AG04449 (cell line): ENCODE measurements around the gene ZNF142.
A peak's percentile ranks its signal among the peaks of the same experiment; 100 is the strongest.

Source experiments
- CTCF ChIA-PET: fragments of 350-600 bp; formaldehyde crosslinking; extraction: SDS; loops from one replicate; lab custom pipeline; 2021; ENCODE audit warnings: antibody characterized with exemption; lab: Yijun Ruan, JAX
- POLR2A ChIA-PET: fragments of 400-600, 350-600 bp; formaldehyde crosslinking; extraction: SDS; loops from one replicate; lab custom pipeline; 2020; ENCODE audit warnings: antibody characterized with exemption, inconsistent platforms; lab: Yijun Ruan, JAX
- DNase-seq: peaks from one replicate; pipeline ENCODE4 v3.0.0-alpha.2; 2010; ENCODE audit warnings: low read depth, low spot score
- H3K4me3 ChIP-seq: 2 replicates; pipeline ENCODE4 v1.5.1; 2011; ENCODE audit warnings: low read depth, mild to moderate bottlenecking, control low read depth, low read length
- TF ChIP-seq, protein P1 (sequence below): IDR thresholded peaks from one replicate; pipeline ENCODE4 v1.5.1; 2011; ENCODE audit warnings: mild to moderate bottlenecking, moderate library complexity, low read length, control low read depth, inconsistent platforms; ENCODE audit not compliant: insufficient read depth; ENCODE audit errors: missing control alignments

Gene ZNF142, protein sequence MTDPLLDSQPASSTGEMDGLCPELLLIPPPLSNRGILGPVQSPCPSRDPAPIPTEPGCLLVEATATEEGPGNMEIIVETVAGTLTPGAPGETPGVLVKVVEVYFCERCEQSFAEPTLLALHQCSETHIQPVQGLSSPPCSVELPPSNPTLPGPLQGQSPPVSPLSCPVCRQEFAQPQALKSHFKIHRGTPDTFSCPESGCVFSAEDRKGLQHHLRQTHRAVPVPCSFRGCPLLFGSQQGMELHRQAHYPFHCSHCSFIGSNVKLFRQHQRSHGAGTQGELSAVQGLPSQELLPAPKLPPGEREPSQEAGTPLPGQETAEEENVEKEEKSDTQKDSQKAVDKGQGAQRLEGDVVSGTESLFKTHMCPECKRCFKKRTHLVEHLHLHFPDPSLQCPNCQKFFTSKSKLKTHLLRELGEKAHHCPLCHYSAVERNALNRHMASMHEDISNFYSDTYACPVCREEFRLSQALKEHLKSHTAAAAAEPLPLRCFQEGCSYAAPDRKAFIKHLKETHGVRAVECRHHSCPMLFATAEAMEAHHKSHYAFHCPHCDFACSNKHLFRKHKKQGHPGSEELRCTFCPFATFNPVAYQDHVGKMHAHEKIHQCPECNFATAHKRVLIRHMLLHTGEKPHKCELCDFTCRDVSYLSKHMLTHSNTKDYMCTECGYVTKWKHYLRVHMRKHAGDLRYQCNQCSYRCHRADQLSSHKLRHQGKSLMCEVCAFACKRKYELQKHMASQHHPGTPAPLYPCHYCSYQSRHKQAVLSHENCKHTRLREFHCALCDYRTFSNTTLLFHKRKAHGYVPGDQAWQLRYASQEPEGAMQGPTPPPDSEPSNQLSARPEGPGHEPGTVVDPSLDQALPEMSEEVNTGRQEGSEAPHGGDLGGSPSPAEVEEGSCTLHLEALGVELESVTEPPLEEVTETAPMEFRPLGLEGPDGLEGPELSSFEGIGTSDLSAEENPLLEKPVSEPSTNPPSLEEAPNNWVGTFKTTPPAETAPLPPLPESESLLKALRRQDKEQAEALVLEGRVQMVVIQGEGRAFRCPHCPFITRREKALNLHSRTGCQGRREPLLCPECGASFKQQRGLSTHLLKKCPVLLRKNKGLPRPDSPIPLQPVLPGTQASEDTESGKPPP (N-terminal part only)

DNA sequence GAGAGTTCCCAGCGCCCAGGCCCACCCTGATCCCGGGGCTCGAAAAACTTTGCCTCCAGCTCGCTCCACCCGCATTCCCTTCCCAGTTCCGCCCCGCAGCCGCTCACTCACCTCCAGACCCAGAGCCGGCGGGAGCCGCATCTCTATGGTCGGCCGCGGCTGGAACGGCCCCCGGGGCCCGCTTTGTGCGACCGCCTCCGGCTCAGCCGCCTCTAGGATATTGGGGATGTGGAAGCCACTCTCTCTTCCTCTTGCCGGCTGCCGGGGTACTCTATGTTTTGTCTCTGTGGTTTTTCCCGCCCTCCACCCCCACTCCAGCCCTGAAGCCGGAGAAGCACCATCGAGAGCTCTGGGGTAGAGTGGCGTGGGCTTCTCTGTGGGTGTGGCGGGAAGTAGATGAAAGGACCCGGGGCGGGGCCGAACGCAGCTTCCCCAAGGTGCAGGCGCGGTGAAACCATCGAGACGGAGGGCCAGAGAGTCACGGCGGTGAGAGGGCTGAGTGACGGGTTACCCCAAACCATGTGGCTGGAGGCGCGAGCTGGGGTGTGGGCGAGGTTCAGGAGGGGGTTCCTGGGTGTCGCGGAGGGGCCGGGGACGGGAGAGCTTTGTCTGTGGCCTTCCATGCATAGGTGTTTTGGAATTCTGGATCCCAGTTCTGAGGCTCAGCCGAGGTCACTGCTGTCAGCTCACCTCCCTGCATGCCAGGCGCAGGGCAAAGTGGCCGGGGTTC lies at the start of gene ZNF142, which contains the start of gene BCS1L:
ZNF142 (minus strand) TSS at position 366 of the 730 bp plus-strand sequence. CDS start 3,194 bp downstream, outside the sequence.
BCS1L (plus strand) TSS at position 426 of the 730 bp plus-strand sequence. CDS start 1,305 bp downstream, outside the sequence.
- peak within 1 kb of the TSS; percentile 85 for H3K4me3 ChIP-seq
- TF ChIP-seq, protein P1, sequence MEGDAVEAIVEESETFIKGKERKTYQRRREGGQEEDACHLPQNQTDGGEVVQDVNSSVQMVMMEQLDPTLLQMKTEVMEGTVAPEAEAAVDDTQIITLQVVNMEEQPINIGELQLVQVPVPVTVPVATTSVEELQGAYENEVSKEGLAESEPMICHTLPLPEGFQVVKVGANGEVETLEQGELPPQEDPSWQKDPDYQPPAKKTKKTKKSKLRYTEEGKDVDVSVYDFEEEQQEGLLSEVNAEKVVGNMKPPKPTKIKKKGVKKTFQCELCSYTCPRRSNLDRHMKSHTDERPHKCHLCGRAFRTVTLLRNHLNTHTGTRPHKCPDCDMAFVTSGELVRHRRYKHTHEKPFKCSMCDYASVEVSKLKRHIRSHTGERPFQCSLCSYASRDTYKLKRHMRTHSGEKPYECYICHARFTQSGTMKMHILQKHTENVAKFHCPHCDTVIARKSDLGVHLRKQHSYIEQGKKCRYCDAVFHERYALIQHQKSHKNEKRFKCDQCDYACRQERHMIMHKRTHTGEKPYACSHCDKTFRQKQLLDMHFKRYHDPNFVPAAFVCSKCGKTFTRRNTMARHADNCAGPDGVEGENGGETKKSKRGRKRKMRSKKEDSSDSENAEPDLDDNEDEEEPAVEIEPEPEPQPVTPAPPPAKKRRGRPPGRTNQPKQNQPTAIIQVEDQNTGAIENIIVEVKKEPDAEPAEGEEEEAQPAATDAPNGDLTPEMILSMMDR: no peak
- ChIA-PET POLR2A (interaction anchor here (0.7 to 5.6 kb wide), 4 partner anchors 12 to 51 kb away, joined by 3 to 48 read pairs (median 4); partner anchors contain the start of genes PLCD4, RNF25, STK36 and TTLL4), CTCF (interaction anchor here (0.7 to 8.8 kb wide), 16 partner anchors 10 to 196 kb away, joined by 3 to 95 read pairs (median 6); partner anchors contain the start of genes RNF25, STK36 and TTLL4)
- DNase-seq: no peak

DNA sequence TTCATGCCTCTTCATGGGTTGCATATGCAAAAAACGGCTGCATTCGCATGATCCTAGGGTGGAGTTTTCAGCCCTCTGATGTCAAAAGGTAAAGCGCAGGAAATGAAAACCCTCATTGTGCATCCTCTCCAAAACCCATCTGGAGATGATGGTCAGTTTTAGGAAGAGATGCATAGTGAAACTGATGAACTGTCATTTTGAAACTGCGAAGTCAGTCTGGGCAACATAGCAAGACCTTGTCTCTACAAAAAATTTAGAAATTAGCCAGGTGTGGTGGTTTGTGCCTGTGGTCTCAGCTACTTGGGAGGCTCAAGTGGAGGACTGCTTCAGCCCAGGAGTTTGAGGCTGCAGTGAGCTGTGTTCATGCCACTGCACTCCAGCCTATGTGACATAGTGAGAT lies 48.7 kb upstream of the ZNF142 start:
- no peak for DNase-seq
- POLR2A ChIA-PET: interaction anchor here (1.1 kb wide), 1 partner anchor 21 kb away, joined by 4 read pairs; no protein-coding TSS in a partner anchor
- TF ChIP-seq, protein P1: no peak
- CTCF ChIA-PET: interaction anchor here (0.6 to 2.3 kb wide), 7 partner anchors 12 to 214 kb away, joined by 3 to 16 read pairs (median 4); no protein-coding TSS in a partner anchor
- H3K4me3 ChIP-seq: no peak overlapping the region

DNA sequence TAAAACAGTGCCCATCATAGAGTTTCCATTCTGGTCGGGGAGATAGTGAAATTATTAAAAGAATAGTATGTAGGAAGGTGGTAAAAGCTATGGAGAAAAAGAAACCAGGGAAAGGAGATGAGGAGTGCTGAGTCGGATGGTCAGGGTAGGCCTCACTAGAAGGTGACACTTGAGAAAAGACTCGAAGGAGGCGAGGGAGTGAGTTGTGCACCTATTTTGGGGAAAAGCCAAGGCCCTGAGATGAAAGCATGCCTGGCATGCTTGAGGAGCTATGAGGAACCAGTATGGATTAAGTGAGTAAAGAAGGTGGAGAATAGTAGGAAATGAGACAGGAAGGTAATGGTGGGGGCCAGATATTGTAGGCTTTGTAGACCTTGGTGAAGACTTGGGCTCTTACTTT lies 43.9 kb upstream of the ZNF142 start:
- no peak overlapping the region for H3K4me3 ChIP-seq
- TF ChIP-seq, protein P1: no peak
- no peak for DNase-seq
- POLR2A ChIA-PET: no interaction called here
- CTCF ChIA-PET: interaction anchor here (2.6 to 5.0 kb wide), 2 partner anchors 15 to 145 kb away, joined by 14 to 36 read pairs; no protein-coding TSS in a partner anchor

DNA sequence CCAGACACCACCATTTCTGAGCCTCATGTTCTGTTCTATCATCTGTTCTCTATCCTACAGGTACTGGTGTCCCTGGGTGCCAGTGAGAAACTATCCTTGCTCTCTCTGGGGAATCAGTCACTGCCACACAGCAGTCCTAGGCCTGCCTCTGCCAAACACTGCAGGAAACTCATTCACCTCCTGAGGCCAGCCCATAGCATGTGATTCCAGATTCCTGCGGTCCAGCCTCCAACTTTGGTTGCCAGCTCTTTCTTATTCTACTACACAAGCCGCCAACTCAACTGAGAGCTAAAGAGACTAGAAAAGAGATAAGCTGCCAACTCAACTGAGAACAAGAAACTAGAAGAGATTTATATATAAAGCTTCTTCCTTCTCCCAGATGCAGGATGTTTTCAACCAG lies 42.4 kb upstream of the ZNF142 start:
- TF ChIP-seq, protein P1: no peak
- CTCF ChIA-PET: interaction anchor here (1.1 to 5.0 kb wide), 6 partner anchors 9 to 197 kb away, joined by 4 to 36 read pairs (median 8); partner anchors contain the start of gene TTLL4
- DNase-seq: no peak
- POLR2A ChIA-PET: no interaction called here
- H3K4me3 ChIP-seq: no peak overlapping the region

DNA sequence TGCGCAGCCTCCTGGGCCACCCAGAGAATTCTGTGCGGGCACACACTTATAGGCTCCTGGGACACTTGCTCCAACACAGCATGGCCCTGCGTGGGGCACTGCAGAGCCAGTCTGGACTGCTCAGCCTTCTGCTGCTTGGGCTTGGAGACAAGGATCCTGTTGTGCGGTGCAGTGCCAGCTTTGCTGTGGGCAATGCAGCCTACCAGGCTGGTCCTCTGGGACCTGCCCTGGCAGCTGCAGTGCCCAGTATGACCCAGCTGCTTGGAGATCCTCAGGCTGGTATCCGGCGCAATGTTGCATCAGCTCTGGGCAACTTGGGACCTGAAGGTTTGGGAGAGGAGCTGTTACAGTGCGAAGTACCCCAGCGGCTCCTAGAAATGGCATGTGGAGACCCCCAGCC lies 39.5 kb upstream of the ZNF142 start:
- TF ChIP-seq, protein P1: no peak
- ChIA-PET POLR2A (no interaction called here), CTCF (interaction anchor here (0.9 to 5.2 kb wide), 5 partner anchors 10 to 149 kb away, joined by 3 to 37 read pairs (median 13); partner anchors contain the start of gene TTLL4)
- no peak for DNase-seq
- H3K4me3 ChIP-seq: no peak overlapping the region
